NCI-H1694 treated with DMSO at 0.1 percent for 48 hours (cell line): ENCODE measurements around the gene UBE2E1.
"Not testable (repeated sequence)": the region's sequence is repeated elsewhere in the genome, so short reads cannot be mapped to it uniquely, and the experiment has no call there.

Experiments used
- DNase-seq: peaks from one replicate; lab custom pipeline; 2025; lab: John Stamatoyannopoulos, UW

The UBE2E1 gene

DNA sequence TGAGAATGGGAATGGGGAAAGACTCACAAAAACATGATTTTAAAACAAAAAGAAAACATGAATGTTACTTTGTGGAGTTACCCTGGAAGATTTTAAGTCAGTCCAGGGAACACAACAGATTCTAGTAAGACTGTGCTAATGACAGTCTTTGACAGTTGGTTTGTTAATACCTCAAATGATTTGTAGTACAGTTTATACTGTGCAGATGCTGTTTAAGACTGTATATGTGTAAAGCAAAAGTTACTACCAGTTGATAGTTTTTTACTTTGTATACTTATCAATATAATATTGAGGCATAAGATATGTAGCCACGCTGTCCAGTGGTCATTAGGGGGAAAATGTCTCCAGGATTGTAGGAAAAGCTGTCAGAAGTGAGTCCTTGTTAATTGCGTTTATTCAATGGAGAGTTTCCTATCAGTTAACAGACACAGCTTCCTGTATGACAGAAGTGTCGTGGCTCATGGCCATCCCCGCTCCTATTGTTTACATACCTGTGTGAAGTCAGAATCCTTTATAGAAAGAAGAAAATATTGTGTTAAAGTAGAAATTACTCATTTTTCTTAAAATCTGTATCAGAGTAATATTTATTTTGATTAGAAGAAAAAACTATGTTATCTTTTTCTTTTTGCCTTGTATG is 75.1 kb downstream of the UBE2E1 start:
- DNase-seq, result no peak

DNA sequence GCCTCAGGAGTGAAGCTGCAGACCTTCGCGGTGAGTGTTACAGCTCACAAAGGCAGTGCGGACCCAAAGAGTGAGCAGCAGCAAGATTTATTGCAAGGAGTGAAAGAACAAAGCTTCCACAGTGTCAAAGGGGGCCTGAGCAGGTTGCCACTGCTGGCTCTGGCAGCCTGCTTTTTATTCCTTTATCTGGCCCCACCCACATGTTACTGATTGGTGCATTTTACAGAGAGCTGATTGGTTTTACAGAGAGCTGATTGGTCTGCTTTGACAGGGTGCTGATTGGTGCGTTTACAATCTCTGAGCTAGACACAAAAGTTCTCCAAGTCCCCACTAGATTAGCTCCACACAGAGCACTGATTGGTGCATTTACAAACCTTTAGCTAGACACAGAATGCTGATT is 76.2 kb downstream of the UBE2E1 start:
- DNase-seq, result not testable (repeated sequence)

DNA sequence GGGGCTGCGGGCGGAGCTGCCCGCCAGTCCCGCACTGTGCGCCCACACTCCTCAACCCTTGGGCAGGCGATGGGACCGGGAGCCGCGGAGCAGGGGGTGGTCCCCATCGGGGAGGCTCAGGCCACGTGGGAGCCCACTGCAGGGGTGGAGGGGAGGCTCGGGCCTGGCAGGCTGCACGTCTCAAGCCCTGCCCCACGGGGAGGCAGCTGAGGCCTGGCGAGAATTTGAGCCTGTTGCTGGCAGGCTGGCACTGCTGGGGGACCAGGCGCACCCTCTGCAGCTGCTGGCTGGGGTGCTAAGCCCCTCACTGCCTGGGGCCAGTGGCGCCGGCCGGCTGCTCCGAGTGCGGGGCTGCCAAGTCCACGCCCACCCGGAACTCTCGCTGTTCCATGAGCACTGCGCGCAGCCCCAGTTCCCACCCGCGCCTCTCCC is 76.7 kb downstream of the UBE2E1 start:
- no peak for DNase-seq

DNA sequence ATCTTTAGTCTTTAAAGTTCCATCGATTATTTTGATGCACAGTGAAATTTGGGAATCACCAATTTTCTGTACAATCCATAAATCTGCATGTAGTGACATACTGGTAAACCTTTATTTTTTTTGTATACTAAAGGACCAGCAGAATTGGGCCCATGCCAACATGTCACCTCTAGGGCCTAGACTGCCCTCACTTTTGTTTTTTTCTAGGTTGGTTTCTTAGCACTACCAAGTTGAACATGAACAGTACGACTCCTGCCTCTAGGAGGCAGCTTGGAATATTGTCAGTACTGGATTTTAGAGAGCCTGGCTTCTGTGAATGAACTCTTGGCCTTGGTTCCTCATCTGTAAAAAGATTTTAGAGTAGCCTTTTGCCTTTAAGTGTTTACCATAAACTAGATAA is 78.7 kb downstream of the UBE2E1 start:
- no peak for DNase-seq

GRCh38 chr3:23885210-23885609 is 79.5 kb downstream of the UBE2E1 start:
- DNase-seq, result no peak

GRCh38 chr3:23886311-23886710 is 80.6 kb downstream of the UBE2E1 start:
- DNase-seq, result no peak

DNA sequence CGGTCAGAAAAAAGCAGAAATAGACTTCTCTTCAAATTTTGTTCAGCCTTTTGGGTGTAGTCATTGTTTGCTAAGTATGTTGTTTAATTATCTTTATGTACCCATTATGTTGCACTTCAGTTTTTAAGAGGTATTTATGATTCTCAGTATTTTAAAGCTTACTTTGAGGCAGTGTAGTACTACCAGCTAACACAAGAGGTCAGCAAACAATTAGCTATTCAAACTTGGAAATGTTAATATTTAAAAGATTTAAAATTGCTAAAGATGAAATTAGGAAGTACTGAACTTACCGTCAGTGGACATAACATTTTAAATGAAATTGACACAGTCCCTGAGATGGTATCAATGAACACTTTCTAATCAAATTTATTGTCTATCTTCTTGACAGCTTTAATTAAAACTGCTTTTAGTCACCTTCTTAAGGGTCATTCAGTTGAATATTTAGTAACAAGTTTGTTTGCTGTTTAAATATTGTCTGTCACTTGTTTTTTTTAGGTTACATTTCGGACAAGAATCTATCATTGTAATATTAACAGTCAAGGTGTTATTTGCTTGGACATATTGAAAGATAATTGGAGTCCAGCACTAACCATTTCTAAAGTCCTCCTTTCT is 83.0 kb downstream of the UBE2E1 start:
- peak; percentile 4 for DNase-seq

GRCh38 chr3:23889386-23889785 is 83.6 kb downstream of the UBE2E1 start:
- no peak for DNase-seq

GRCh38 chr3:23889950-23890349 is 84.2 kb downstream of the UBE2E1 start:
- no peak for DNase-seq

GRCh38 chr3:23894254-23895061 is 88.7 kb downstream of the UBE2E1 start:
- no peak for DNase-seq

DNA sequence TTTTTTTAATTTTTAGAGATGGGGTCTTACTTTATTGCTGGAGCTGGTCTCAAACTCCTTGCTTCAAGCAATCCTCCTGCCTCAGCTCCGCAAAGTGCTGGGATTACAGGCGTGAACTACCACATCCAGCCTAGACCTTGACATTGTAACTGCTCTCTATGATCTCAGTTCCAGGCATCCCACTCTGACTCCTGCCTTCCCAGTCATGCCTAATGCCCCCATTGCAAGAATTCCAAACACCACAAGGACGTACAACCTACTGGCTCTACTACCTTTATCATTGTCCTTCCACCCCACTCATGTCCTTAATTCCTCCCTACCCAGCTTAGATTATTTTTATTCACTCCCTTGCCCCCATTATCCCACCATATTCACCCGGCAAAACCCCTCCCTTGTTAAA is 89.4 kb downstream of the UBE2E1 start:
- DNase-seq, result no peak

GRCh38 chr3:23900744-23901143 is 95.0 kb downstream of the UBE2E1 start:
- DNase-seq, result no peak

- DNase-seq, result no peak
These were observed 98.8 kb downstream of the UBE2E1 start for GRCh38 chr3:23904545-23904944.

GRCh38 chr3:23909341-23909740 is 103.6 kb downstream of the UBE2E1 start:
- DNase-seq, result no peak

DNA sequence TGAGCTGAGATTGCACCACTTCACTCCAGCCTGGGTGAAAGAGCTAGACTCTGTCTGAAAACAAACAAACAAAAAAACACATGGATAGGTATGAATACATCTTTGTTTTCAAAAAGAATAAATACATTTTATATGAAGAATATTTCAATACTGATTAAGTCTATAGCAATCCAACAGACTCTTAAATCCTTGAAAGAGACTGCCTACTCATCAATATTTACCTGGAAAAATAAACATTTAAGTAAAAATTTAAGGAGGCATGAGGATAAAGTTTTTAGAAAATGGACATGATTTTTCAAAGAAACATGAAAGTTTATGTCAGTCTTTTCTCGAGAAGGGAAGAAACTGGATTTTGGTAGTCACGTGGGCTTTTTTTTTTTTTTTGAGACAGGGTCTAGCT is 105.6 kb downstream of the UBE2E1 start:
- no peak for DNase-seq

- not testable (repeated sequence) for DNase-seq
These were observed 106.6 kb downstream of the UBE2E1 start for GRCh38 chr3:23912335-23912734.

DNA sequence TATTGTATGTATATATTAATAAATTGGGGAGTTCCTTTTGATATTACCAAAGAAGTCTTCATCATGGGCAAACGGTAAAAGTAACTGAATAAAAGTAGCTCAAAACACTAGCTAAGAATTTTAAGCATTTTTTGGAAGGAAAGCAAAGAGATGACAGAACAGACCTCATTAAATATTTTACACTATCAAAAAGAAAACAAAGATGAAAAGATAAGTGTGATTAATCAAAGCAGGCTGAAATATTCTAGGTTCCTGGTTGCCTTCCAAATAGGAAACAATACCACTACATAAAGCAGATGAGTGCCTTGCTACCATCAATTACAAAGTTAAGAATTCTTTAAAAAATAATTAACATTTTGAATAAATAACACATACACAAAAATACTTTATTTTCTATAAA is 107.4 kb downstream of the UBE2E1 start:
- no peak for DNase-seq

GRCh38 chr3:23913873-23914743 is 108.4 kb downstream of the UBE2E1 start:
- no peak for DNase-seq

- no peak for DNase-seq
These were observed 109.9 kb downstream of the UBE2E1 start for GRCh38 chr3:23915537-23916108.

- DNase-seq, result no peak
These were observed 110.6 kb downstream of the UBE2E1 start for GRCh38 chr3:23916152-23916885.
